ENCODE measurements around the gene FLT4. TPM values are rescaled to one million over a fixed set of nuclear protein-coding genes. Genes with fewer than 3 reads are reported as not detected.

FLT4 gene
- polyA plus RNA-seq, 1 donor (not counting 4 experiments of a cell fraction or from before 2014, with no cell fraction given), result not detected

- Histone ChIP-seq H4K20me1 (ENCODE audit: control insufficient read depth, extremely low read depth, insufficient read depth, low read length) (no peaks in the 10 kb centered on the region), H2AFZ (ENCODE audit: control insufficient read depth, low read length) (no peak overlapping the region), H3K27ac (ENCODE audit: control insufficient read depth, insufficient read depth, low read length) (no peak overlapping the region), H3K4me2 (ENCODE audit: control insufficient read depth, extremely low read depth, insufficient read depth, low read depth, low read length) (no peak overlapping the region), H3K9me1 (ENCODE audit: control insufficient read depth, extremely low read depth, insufficient read depth, low read length) (no peaks in the 10 kb centered on the region), H3K4me1 (ENCODE audit: control insufficient read depth, extremely low read depth, insufficient read depth, low read length) (no peaks in the 10 kb centered on the region), H3K27me3 (ENCODE audit: control insufficient read depth, extremely low read depth, insufficient read depth, low read length) (peaks cover 4% of the 10 kb centered on the region), H3K36me3 (ENCODE audit: control insufficient read depth in 2 of 2, extremely low read depth in 1 of 2, insufficient read depth in 2 of 2, low read length in 2 of 2) (no peaks in the 10 kb centered on the region), H3K79me2 (ENCODE audit: control insufficient read depth, insufficient read depth, low read length) (no peaks in the 10 kb centered on the region), H3K9me3 (ENCODE audit: control insufficient read depth, low read depth, low read length) (no peaks in the 10 kb centered on the region), H3K4me3 (ENCODE audit: control insufficient read depth in 2 of 3, extremely low read depth in 1 of 3, insufficient read depth in 2 of 3, low read depth in 1 of 3, low read length in 3 of 3) (no peak overlapping the region), H3K9ac (ENCODE audit: control insufficient read depth, extremely low read depth, insufficient read depth, low read length) (no peak overlapping the region)
- dilution Hi-C loops (cut with MboI; ENCODE audit: extremely low pct_ligation_motif_present, low sequenced_read_pairs), result no loop called here
- DNase-seq (ENCODE audit: low read depth, low spot score), result no peak
- TF ChIP-seq EZH2 (IDR thresholded peaks at IDR 0.05; ENCODE audit: low read length), result no peak
- TF ChIP-seq CTCF (optimal IDR thresholded peaks at IDR 0.05 in 1 of 3, IDR thresholded peaks at IDR 0.05 in 1 of 3, conservative IDR thresholded peaks at IDR 0.05 in 1 of 3; ENCODE audit: extremely low read depth in 1 of 3, insufficient read depth in 2 of 3, low read length in 3 of 3), result no peak
- no peak for FAIRE-seq
These were observed 51.1 kb downstream of the FLT4 start for GRCh38 chr5:180598316-180598701.

GRCh38 chr5:180596668-180597231 is 52.6 kb downstream of the FLT4 start:
- dilution Hi-C loops (cut with MboI; ENCODE audit: extremely low pct_ligation_motif_present, low sequenced_read_pairs), result no loop called here
- Histone ChIP-seq H3K9ac (ENCODE audit: control insufficient read depth, extremely low read depth, insufficient read depth, low read length) (no peak overlapping the region), H3K27me3 (ENCODE audit: control insufficient read depth, extremely low read depth, insufficient read depth, low read length) (peaks cover 17% of the 10 kb centered on the region), H3K4me1 (ENCODE audit: control insufficient read depth, extremely low read depth, insufficient read depth, low read length) (no peaks in the 10 kb centered on the region), H3K9me3 (ENCODE audit: control insufficient read depth, low read depth, low read length) (no peaks in the 10 kb centered on the region), H3K79me2 (ENCODE audit: control insufficient read depth, insufficient read depth, low read length) (no peaks in the 10 kb centered on the region), H3K9me1 (ENCODE audit: control insufficient read depth, extremely low read depth, insufficient read depth, low read length) (no peaks in the 10 kb centered on the region), H2AFZ (ENCODE audit: control insufficient read depth, low read length) (no peak overlapping the region), H3K36me3 (ENCODE audit: control insufficient read depth in 2 of 2, extremely low read depth in 1 of 2, insufficient read depth in 2 of 2, low read length in 2 of 2) (no peaks in the 10 kb centered on the region), H4K20me1 (ENCODE audit: control insufficient read depth, extremely low read depth, insufficient read depth, low read length) (no peaks in the 10 kb centered on the region), H3K4me2 (ENCODE audit: control insufficient read depth, extremely low read depth, insufficient read depth, low read depth, low read length) (no peak overlapping the region), H3K4me3 (ENCODE audit: control insufficient read depth in 2 of 3, extremely low read depth in 1 of 3, insufficient read depth in 2 of 3, low read depth in 1 of 3, low read length in 3 of 3) (no peak overlapping the region), H3K27ac (ENCODE audit: control insufficient read depth, insufficient read depth, low read length) (no peak overlapping the region)
- no peak for FAIRE-seq
- DNase-seq (ENCODE audit: low read depth, low spot score), result no peak
- TF ChIP-seq CTCF (optimal IDR thresholded peaks at IDR 0.05 in 1 of 3, IDR thresholded peaks at IDR 0.05 in 1 of 3, conservative IDR thresholded peaks at IDR 0.05 in 1 of 3; ENCODE audit: extremely low read depth in 1 of 3, insufficient read depth in 2 of 3, low read length in 3 of 3) (no peak), EZH2 (IDR thresholded peaks at IDR 0.05; ENCODE audit: low read length) (no peak)
